Loucy (cell line): ENCODE results near the gene TRANK1.

ENCODE experiments used
- CTCF ChIP-seq: fragments of 200-600 bp; sonication (generic); conservative IDR thresholded peaks from 2 replicates; pipeline ENCODE4 v1.5.1; 2014; ENCODE audit warnings: mild to moderate bottlenecking, antibody characterized with exemption, low read length
- EZH2phosphoT487 ChIP-seq: fragments of 200-600 bp; IDR thresholded peaks from 2 replicates; pipeline ENCODE4 v1.6.1; 2018; ENCODE audit warnings: antibody characterized with exemption, mild to moderate bottlenecking, moderate library complexity, borderline replicate concordance

- no peak for TF ChIP-seq CTCF
- TF ChIP-seq EZH2phosphoT487, result no peak
Observed at GRCh38 chr3:36824443-36824842, 120.4 kb downstream of the TRANK1 start.
